NOMO-1 treated with dmso at 0.1 percent for 144 hours (cell line): Measurements from ENCODE around the gene NSD2.
A peak's percentile ranks its signal among the peaks of the same experiment; 100 is the strongest.
"Not testable (repeated sequence)": the region's sequence is repeated elsewhere in the genome, so short reads cannot be mapped to it uniquely, and the experiment has no call there.

Experiments
- DNase-seq: peaks from one replicate; lab custom pipeline; 2025; ENCODE audit not compliant: unreplicated experiment; lab: John Stamatoyannopoulos, UW

Gene NSD2

DNA sequence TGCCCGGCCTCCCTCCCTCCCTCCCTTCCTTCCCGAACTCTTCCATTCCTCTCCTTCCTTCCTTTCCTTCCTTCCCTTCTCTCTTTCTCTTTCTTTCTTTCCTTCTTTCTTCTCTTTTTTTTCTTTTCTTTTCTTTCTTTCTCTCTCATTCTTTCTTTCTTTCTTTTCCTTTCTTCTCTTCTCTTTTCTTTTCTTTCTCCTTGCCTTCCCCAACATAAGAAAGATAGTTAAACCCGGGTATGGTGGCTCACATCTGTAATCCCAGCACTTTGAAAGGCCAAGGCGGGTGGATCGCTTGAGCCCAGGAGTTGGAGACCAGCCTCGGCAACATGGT lies 25.4 kb downstream of the NSD2 start:
- DNase-seq = no peak

DNA sequence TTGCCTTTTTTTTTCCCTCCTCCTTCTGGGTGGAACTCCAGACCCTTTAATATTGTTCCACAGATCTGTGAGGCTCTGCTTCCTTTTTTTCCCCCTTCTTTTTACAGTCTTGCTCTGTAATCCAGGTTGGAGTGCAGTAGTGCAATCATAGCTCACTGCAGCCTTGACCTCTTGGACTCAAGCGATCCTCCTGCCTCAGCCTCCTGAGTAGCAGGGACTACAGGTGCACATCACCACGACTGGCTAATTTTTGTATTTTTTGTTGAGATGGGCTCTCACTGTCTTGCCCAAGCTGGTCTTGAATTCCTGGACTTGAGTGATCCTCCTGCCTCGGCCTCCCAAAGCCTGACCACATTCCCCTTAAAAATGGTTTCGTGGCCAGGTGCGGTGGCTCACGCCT lies 26.8 kb downstream of the NSD2 start:
- no peak for DNase-seq

DNA sequence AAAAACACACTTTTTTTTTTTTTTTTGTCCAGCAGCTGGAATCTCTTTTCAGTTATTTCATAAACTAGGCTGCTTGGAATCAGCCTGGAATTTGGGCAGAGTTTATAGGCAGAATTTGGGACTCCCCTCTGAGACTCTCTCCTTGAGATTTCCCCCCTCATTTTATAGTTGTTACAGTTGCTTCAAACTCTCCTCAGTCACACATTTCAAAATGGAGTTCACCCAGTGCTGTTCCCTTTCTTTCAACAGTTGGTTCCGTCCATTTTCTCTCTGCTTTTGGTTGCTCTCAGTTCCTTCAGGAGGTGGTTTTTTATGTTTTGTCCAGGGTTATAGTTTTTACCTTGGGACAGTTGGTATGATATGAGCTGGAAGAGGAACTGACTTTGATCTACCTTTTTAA lies 27.5 kb downstream of the NSD2 start:
- no peak for DNase-seq

GRCh38 chr4:1899149-1900086 lies 28.2 kb downstream of the NSD2 start:
- peak; percentile 25 for DNase-seq

DNA sequence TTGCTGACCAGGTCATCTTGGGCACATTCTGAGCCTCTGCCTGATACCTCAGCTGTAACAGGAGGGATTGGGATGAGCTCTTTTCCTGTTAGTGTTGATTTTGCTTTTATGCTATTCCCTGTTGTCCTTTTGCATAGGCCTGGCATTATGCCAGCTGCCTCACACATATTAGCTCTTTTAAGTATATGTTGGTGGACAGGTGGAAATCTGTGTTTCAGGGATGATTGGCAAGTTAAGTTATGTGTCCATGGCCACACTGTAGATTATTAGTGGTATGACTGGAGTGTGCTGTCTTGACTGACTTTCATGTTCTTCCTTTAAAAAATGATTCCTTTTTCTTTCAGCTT lies 28.9 kb downstream of the NSD2 start:
- DNase-seq = no peak

DNA sequence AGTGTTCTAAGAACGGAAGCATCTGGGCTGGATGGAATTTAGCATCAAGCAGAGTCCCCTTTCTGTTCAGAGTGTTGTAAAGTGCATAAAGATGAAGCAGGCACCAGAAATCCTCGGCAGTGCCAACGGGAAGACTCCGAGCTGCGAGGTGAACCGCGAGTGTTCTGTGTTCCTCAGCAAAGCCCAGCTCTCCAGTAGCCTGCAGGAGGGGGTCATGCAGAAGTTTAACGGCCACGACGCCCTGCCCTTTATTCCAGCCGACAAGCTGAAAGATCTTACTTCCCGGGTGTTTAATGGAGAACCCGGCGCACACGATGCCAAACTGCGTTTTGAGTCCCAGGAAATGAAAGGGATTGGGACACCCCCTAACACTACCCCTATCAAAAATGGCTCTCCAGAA lies 29.4 kb downstream of the NSD2 start:
- no peak for DNase-seq

DNA sequence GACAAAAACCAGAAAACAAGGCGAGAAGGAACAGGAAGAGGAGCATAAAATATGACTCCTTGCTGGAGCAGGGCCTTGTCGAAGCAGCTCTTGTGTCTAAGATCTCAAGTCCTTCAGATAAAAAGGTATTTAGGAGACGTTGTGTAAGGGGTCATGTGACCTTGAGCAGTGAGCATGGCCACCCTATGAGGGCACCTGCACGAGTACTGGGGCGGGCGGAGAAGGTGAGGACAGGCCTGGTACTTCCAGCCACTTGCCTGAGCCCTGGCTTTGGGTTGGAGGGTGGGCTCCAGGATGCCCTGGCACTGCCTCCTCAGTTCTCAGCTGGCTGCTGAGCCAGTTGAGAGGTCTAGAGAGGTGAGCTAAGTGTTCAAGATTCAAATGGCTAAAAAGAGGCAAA lies 29.9 kb downstream of the NSD2 start:
- no peak for DNase-seq

DNA sequence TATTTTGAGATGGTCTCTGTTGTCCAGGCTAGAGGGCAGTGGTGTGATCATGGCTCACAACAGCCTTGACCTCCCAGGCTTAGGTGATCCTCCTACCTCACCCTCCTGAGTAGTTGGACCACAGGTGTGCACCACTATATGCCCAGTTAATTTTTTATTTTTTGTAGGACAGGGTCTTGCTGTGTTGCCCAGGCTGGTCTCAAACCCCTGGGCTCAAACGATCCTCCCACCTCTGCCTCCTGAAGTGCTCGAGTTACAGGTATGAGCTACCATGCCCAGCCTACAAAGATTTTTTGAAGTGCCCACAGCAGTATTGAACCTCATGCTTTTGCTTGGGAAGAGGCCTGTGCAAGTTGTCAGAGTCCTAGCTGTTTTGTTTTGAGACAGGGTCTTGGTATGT lies 31.1 kb downstream of the NSD2 start:
- DNase-seq = no peak

GRCh38 chr4:1903035-1903434 lies 31.8 kb downstream of the NSD2 start:
- no peak for DNase-seq

DNA sequence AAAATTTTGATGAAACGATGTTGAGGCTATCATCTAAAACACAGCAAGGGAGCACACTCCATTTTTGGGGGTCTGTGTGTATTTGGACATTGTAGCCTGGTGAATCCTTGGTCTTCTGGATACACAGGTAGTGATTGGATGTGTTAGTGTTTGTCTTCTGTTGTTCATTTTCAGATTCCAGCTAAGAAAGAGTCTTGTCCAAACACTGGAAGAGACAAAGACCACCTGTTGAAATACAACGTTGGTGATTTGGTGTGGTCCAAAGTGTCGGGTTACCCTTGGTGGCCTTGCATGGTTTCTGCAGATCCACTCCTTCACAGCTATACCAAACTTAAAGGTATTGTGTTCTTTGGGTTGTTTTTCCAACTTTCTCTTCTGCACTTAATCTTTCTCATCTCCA lies 32.8 kb downstream of the NSD2 start:
- DNase-seq = no peak

DNA sequence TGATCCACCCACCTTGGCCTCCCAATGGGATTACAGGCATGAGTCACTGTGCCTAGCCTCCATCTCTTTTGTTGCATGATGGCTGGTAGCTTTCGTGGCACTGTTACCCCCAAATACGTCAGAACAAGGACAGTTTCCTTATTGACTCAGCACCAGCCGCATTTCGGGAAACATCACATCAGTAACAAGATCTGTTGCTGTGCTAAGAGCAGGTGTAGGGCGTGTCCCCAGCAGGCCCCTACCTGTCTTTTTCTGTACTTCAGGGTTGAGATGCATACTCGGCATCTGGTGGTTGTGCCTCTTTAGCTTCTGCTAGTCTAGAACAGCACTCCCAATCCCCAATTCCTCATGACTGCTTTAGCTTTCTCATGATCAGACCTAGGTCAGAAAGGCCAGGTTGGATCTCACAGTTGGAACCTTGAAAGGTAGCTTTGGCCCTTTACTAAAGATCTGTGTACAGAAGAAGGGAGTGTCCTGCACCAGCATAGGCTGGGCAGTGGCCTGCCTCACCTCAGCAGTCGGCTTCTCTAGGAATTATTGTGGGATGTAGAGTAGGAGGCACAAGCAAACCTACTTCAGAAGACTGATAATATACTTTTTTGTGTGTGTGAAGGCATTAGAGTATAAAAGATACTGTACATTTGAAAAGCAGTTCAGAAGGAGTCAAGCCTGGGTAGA lies 36.8 kb downstream of the NSD2 start:
- no peak for DNase-seq

DNA sequence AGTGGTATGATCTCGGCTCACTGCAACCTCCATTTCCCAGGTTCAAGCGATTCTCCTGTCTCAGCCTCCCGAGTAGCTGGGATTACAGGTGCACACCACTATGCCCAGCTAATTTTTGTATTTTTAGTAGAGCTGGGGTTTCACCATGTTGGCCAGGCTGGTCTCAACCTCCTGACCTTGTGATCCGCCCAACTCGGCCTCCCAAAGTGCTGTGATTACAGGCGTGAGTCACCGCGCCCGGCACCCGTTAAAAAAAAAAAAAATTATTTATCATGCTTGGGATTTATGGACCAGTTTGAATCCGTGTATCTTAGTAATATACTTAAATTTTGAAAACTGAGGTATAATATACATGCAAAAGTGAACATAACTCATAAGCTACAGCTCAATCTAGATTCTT lies 38.5 kb downstream of the NSD2 start:
- not testable (repeated sequence) for DNase-seq

- no peak for DNase-seq
These were observed 39.5 kb downstream of the NSD2 start for GRCh38 chr4:1910643-1911042.

DNA sequence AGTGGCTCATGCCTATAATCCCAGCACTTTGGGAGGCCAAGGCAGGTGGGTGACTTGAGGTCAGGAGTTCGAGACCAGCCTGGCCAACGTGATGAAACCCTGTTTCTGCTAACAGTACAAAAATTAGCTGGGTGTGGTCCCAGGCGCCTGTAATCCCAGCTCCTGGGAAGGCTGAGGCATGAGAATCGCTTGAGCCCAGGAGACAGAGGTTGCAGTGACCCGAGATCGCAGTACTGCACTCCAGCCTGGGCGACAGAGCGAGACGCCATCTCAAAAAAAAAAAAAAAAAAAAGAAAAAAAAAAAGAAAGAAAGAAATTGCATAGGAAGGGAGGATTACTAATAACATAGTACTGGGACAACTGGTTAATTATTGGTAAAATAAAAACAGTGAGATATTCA lies 40.1 kb downstream of the NSD2 start:
- DNase-seq = not testable (repeated sequence)

- no peak for DNase-seq
These were observed 51.6 kb downstream of the NSD2 start for GRCh38 chr4:1922821-1923220.

DNA sequence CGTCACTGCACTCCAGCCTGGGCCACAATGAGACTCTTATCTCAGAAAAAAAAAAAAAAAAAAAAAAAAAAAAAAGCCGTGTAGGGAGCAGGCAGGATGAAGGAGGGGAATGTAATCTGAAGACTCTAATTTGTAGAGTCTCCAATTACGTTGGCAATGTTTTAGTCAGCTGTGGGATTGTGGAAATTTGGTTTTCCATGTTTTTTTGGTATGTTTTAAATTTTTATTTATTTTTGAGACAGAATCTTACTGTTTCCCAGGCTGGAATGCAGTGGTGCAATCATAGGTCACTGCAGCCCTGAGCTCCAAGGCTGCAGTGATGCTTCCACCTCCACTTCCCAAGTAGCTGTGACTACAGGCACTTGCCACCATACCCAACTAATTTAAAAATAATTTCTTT lies 56.5 kb downstream of the NSD2 start:
- no peak for DNase-seq

DNA sequence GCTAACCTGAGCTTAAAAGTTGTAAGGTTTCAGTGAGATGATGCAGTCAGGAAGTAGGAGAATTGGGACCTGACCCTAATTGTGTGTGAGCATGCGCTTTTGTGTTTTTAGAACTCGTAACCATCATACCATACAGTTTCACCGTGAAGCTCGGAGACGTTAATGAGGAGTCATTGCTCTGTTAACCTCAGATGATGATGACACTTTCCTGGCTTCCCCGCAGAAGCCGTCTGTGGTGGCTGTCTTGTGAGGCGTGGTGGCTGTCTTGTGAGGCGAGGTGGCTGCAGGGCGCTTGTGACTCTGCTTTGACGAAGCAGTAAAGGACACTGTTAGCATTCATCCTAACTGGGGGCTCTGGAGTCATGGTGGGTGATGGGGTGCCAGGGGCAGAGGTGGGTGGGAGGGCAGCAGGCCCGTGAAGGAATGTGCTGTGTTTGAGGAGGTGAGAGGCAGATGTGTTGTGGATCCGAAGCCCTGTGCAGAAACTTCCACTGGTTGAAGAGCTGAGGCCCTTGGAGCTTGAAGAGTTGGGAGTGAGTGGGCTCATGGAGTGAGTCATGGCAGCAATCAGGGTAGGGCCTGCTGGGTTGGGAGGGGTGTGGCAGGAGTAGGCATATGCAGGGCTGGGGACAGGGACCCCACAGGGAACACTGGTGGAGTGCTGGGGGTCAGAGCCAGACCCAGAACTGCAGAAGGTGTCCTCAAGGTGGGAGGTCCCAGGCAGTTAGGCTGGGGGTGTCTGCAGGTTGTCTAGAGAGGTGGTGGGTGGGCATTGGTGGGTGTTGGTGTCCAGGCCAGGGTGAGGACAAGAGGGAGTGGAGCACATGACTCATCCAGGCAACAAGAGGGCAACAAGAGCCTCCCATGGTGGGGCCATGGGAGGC lies 57.4 kb downstream of the NSD2 start:
- peak; percentile 87 for DNase-seq

DNA sequence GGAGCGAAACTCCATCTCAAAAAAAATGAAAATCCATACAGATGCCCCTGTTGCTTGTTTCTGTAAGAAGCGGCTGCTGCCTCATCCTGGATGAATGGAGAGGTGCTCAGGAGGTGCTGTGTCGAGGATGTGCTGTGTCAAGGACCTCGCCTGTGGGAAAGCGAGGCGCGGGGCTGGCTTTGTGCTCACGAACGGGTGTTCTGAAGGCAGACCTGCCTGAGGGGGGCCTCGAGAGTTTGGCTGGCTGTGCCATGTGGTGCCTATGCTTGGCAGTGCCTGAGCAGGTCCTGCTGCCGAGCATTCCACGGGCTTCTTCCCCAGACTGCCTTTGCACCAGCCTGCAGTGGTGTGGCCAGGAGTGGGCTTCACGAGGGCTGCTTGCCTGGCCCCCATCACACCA lies 61.5 kb downstream of the NSD2 start:
- DNase-seq = no peak

- no peak for DNase-seq
These were observed 62.5 kb downstream of the NSD2 start for GRCh38 chr4:1933700-1934099.

- no peak for DNase-seq
These were observed 66.4 kb downstream of the NSD2 start for GRCh38 chr4:1937550-1937949.

DNA sequence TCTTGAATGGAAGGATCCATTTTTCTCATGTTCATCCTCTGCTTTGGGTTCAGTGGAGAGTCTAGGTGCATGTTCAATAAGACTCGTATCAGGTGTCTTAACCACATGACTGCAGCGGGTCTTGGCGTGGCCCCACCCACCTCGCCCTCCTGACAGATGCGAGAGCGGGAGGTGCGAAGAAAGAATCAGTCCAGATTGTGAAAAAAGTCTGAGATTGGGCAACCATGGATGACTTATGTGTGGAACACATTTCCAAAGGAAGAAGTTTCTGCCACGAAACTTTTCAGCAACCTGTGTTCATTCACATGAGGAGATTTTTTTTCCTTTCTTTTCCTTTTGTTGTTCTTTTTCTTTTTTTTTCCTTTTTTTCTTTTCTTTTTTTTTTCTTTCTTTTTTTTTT lies 66.8 kb downstream of the NSD2 start:
- DNase-seq = no peak
